Prostate gland (tissue), 2 donors: ENCODE measurements around the gene TLDC2.

ENCODE experiments used
- CTCF ChIP-seq, 4 experiments: fragments of 200-600 bp in 2 of 4; fragments of 450-650 bp in 2 of 4; sonication (generic) in 2 of 4; IDR thresholded peaks; 1 replicate in 3 of 4; 2 replicates in 1 of 4; pipeline ENCODE4 v1.5.1; 2016 to 2019; ENCODE audit warnings: antibody characterized with exemption in 4 of 4, mild to moderate bottlenecking in 2 of 4, moderate library complexity in 2 of 4
- POLR2A ChIP-seq: fragments of 450-650 bp; IDR thresholded peaks from one replicate; pipeline ENCODE4 v1.6.1; 2016; ENCODE audit warnings: antibody characterized with exemption, mild to moderate bottlenecking
- POLR2AphosphoS5 ChIP-seq: sonication (generic); formaldehyde crosslinking; IDR thresholded peaks from one replicate; pipeline ENCODE4 v1.6.1; 2017; ENCODE audit warnings: antibody characterized with exemption

- TF ChIP-seq CTCF (IDR thresholded peaks at IDR 0.05) (no peak), POLR2AphosphoS5 (no peak), POLR2A (no peak)
These were observed 49.3 kb downstream of the TLDC2 start for GRCh38 chr20:36925234-36925633.
